ENCODE results near the gene CYB561D2.

DNA sequence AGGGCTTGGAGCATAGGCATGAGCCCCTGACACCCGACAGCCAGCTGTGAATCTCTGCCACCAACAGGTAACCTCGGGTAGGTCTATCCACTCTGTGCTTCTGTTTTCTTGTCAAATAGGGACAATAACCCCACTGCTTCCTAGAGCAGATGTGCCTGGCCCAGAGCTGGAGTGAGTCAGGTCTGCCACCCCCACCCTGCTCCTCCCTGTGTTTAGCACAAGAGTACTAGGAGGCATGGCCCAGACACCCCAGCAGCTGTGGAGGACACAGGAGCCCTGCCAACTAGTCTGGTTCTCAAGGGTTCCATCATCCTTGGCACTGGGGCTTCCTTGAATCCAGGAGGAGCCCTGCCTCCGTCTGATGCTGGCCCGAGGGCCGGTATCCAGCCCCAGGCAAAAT is 42.4 kb downstream of the CYB561D2 start:
- TF ChIP-seq, protein P1, sequence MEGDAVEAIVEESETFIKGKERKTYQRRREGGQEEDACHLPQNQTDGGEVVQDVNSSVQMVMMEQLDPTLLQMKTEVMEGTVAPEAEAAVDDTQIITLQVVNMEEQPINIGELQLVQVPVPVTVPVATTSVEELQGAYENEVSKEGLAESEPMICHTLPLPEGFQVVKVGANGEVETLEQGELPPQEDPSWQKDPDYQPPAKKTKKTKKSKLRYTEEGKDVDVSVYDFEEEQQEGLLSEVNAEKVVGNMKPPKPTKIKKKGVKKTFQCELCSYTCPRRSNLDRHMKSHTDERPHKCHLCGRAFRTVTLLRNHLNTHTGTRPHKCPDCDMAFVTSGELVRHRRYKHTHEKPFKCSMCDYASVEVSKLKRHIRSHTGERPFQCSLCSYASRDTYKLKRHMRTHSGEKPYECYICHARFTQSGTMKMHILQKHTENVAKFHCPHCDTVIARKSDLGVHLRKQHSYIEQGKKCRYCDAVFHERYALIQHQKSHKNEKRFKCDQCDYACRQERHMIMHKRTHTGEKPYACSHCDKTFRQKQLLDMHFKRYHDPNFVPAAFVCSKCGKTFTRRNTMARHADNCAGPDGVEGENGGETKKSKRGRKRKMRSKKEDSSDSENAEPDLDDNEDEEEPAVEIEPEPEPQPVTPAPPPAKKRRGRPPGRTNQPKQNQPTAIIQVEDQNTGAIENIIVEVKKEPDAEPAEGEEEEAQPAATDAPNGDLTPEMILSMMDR (IDR thresholded peaks at IDR 0.05): no peak
- no peak for TF ChIP-seq POLR2A (IDR thresholded peaks at IDR 0.05)
